Retina (tissue), 1 donor: ENCODE data around the gene MAML2.

Experiments used
- DNase-seq: peaks from one replicate; pipeline ENCODE4 v3.0.0-alpha.2; 2016

The MAML2 gene

DNA sequence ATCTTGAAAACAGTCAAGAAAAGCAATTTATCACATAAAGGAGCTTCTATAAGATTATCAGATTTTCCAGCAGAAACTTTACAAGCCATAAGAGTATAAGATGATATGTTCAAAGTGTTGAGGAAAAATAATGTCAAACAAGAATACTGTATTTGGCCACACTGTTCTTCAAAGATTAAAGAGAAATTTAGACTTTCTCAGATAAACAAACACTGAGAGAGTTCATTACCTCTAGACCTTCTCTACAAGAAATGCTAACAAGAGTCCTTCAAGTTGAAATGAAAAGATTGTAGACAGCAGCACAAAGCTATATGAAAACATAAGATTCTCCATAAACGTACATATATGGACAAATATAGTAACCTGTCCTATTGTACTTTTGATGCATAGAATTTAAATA lies 411.1 kb downstream of the MAML2 start:
- no peak for DNase-seq

- DNase-seq = no peak
Measured at GRCh38 chr11:95930948-95931347, 412.0 kb downstream of the MAML2 start.

- DNase-seq = no peak
Measured at GRCh38 chr11:95926726-95927125, 416.3 kb downstream of the MAML2 start.
